Measurements from ENCODE around the gene LATS2. TPM values are rescaled to one million over a fixed set of nuclear protein-coding genes. Genes with fewer than 3 reads are reported as not detected.

Gene LATS2
- total RNA-seq, 1 experiment from 2014 or later: 18.8 TPM

- no TSS peak for BruUV-seq (replicated peaks)
- Histone ChIP-seq H3K9ac (ENCODE audit: low read length) (no peak overlapping the region), H3K4me2 (ENCODE audit: low read length) (no peak overlapping the region), H3K9me3 (ENCODE audit: control insufficient read depth in 1 of 2, insufficient read depth in 1 of 2, low read depth in 1 of 2, low read length in 2 of 2) (no peaks in the 10 kb centered on the region), H3K9me2 (ENCODE audit: insufficient read depth) (no peaks in the 10 kb centered on the region), H4K20me1 (ENCODE audit: insufficient read depth) (no peaks in the 10 kb centered on the region), H3K4me1 (ENCODE audit: control insufficient read depth in 1 of 2, insufficient read depth in 2 of 2, low read length in 2 of 2) (no peaks in the 10 kb centered on the region), H3K79me2 (ENCODE audit: insufficient read depth, low read length) (no peaks in the 10 kb centered on the region), H3K27me3 (ENCODE audit: insufficient read depth, low read length) (no peaks in the 10 kb centered on the region), H2AFZ (ENCODE audit: low read depth, low read length, poor library complexity, severe bottlenecking) (no peak overlapping the region), H3K36me3 (ENCODE audit: control insufficient read depth in 1 of 2, insufficient read depth in 2 of 2, low read length in 2 of 2) (peaks cover 18 to 23% of the 10 kb centered on the region in 2 experiments; a peak in 3 of 4 replicates), H3K4me3 (replicated peaks in 1 of 2; ENCODE audit: low read depth in 1 of 2, low read length in 2 of 2) (no peak overlapping the region), H3K27ac (ENCODE audit: low read depth, low read length) (no peak overlapping the region)
- ChIA-PET RAD21 (ENCODE audit: low non-redundant PET in 1 of 2, low total read pairs in 2 of 2, uncharacterized antibody in 2 of 2, unreplicated experiment in 2 of 2) (no interaction called here), CTCF (no interaction called here), POLR2A (no interaction called here)
- intact Hi-C loops (cut with micrococcal nuclease): no loop called here
- ATAC-seq (no peak), DNase-seq (ENCODE audit: low read depth, low spot score) (no peak)
- no peak for TF ChIP-seq FOSL1 (IDR thresholded peaks at IDR 0.05; ENCODE audit: low read depth)
- TF ChIP-seq SP1 (IDR thresholded peaks at IDR 0.05; ENCODE audit: low read depth): no peak
- no peak for TF ChIP-seq JUND (IDR thresholded peaks at IDR 0.05)
- TF ChIP-seq CBX3 (IDR thresholded peaks at IDR 0.05; ENCODE audit: low read depth): no peak
- TF ChIP-seq SRF (IDR thresholded peaks at IDR 0.05; ENCODE audit: low read depth): no peak
- TF ChIP-seq EZH2 (IDR thresholded peaks at IDR 0.05): no peak
- no peak for TF ChIP-seq ZBTB33 (IDR thresholded peaks at IDR 0.05; ENCODE audit: extremely low read depth, insufficient replicate concordance, low read length)
- no peak for TF ChIP-seq REST (IDR thresholded peaks at IDR 0.05; ENCODE audit: low read depth)
- no peak for TF ChIP-seq EZH2phosphoT487 (IDR thresholded peaks at IDR 0.05; ENCODE audit: borderline replicate concordance)
- TF ChIP-seq POLR2A (IDR thresholded peaks at IDR 0.05; ENCODE audit: borderline replicate concordance, extremely low read depth, insufficient read depth, insufficient read length): no peak
- TF ChIP-seq TCF7L2 (IDR thresholded peaks at IDR 0.05; ENCODE audit: borderline replicate concordance, extremely low read depth, insufficient read depth, insufficient read length): no peak
- TF ChIP-seq ATF3 (IDR thresholded peaks at IDR 0.05): no peak
- TF ChIP-seq MAX (IDR thresholded peaks at IDR 0.05): no peak
- TF ChIP-seq YY1 (IDR thresholded peaks at IDR 0.05; ENCODE audit: extremely low read depth, insufficient replicate concordance, low read depth, low read length): no peak
- TF ChIP-seq ZFX (IDR thresholded peaks at IDR 0.05): no peak
Measured at GRCh38 chr13:20977394-20977793, 84.0 kb downstream of the LATS2 start.

Measured in HCT116 (cell line).